Lung (tissue), 12 donors: ENCODE results near the gene GJA9. TPM values are rescaled to one million over a fixed set of nuclear protein-coding genes. Genes with fewer than 3 reads are reported as not detected.

Experiments used
- ATAC-seq: fragments of 200-7000 bp; cut with Tn5 transposase; one replicate; pipeline ENCODE4 v1.9.1; 2020; ENCODE audit warnings: moderate number of reproducible peaks; ENCODE audit not compliant: insufficient read depth, low FRiP score
- DNase-seq, 3 donors: peaks; one replicate each; pipeline ENCODE4 v3.0.0-alpha.2; 2013 to 2017
- H3K27ac ChIP-seq, 2 donors: one replicate each; pipeline ENCODE4 v1.5.1; 2013; ENCODE audit warnings: mild to moderate bottlenecking in 2 of 2, moderate library complexity in 2 of 2, control low read depth in 1 of 2, inconsistent platforms in 1 of 2, low read depth in 1 of 2, low read length in 1 of 2
- H3K27me3 ChIP-seq, 3 donors: one replicate each; pipeline ENCODE4 v1.5.1; 2013; ENCODE audit warnings: low read length in 2 of 3; ENCODE audit not compliant: control insufficient read depth in 3 of 3, insufficient read depth in 3 of 3
- H3K36me3 ChIP-seq, 4 donors: one replicate each; pipeline ENCODE4 v1.5.1; 2013; ENCODE audit warnings: low read length in 4 of 4, mild to moderate bottlenecking in 1 of 4, moderate library complexity in 1 of 4; ENCODE audit not compliant: control insufficient read depth in 4 of 4, insufficient read depth in 4 of 4
- H3K4me1 ChIP-seq, 5 donors: one replicate each; pipeline ENCODE4 v1.5.1; 2013; ENCODE audit warnings: low read length in 5 of 5, mild to moderate bottlenecking in 2 of 5, moderate library complexity in 1 of 5; ENCODE audit not compliant: control insufficient read depth in 5 of 5, insufficient read depth in 5 of 5
- H3K4me3 ChIP-seq: one replicate; pipeline ENCODE4 v1.5.1; 2013; ENCODE audit warnings: mild to moderate bottlenecking, control low read depth, moderate library complexity
- H3K9ac ChIP-seq, 2 donors: one replicate each; pipeline ENCODE4 v1.5.1; 2013; ENCODE audit warnings: low read length in 2 of 2, control low read depth in 1 of 2; ENCODE audit not compliant: insufficient read depth in 1 of 2
- H3K9me3 ChIP-seq, 4 donors: one replicate each; pipeline ENCODE4 v1.5.1; 2013; ENCODE audit warnings: low read length in 3 of 4, mild to moderate bottlenecking in 1 of 4, moderate library complexity in 1 of 4; ENCODE audit not compliant: control insufficient read depth in 4 of 4, insufficient read depth in 3 of 4
- CTCF ChIP-seq: IDR thresholded peaks from 2 replicates; pipeline ENCODE4 v1.5.1; 2012; ENCODE audit warnings: mild to moderate bottlenecking; ENCODE audit errors: control extremely low read depth, extremely low read depth
- WGBS, 2 donors: extraction: QIAGEN DNeasy Blood & Tissue Kit; methylation state at CpG; one replicate each; pipeline ENCODE4 v1.1.7; 2013; 5-methylcytosine and 5-hydroxymethylcytosine counted together
- polyA plus RNA-seq, 2 donors: library from polyadenylated mRNA; stranded (reverse); fragments of 200-250 nt; gene quantifications; one replicate each; pipeline ENCODE4 v1.2.1, GENCODE V29; 2013
- total RNA-seq, 2 donors: library from RNA; depleted of rRNA in 1 of 2; stranded (reverse); fragments of >200 nt in 1 of 2; gene quantifications; one replicate each; pipeline ENCODE4 v1.2.1, GENCODE V29; 2014 to 2021
- donor health status: control.
- donor health status: control.
- donor health status: Bipolar disorder and iron deficiency.
- donor health status: healthy.
- donor health status: DM: yes; HTN: yes; CAD: no.

Gene GJA9
- total and polyA plus RNA-seq, 4 donors: 0.04 to 0.05 TPM; not detected in 2

DNA sequence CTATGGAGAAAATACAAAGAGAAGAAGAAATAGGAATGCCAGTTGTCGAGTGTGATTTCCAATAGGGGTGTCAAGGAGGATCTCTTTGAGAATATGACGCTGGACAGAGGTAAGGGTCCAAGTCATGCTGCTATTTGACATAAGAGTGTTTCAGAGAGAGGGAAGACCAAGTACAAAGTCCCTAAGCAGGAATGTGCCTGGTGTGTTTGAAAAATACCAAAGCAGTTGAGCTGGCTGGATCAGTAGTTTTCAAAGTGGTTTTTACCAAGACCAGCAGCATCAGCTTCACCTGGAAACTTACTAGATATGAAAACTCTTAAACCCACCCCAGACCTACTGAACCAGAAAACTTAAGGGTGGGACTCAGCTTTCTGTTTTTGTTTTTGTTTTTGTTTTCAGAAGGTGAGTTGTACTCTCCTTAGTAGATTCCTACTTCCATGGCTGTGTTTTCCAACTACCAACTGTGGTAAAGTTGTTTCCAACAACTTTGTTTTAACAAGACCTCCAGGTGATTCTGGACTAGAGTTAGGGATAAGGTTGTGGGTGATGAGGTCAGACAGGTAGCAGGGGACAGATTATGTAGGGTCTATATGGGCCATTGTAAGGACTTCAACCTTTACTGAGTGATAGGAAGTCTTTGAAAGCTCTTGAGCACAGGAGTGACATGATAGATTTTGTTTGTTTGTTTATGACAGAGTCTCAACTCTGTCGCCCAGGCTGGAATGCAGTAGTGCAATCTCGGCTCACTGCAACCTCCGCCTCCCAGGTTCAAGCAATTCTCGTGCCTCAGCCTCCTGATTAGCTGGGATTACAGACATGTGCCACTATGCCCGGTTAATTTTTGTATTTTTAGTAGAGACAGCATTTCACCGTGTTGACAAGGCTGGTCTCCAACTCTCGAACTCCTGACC, 7.3 kb upstream of the GJA9 start:
- Histone ChIP-seq H3K4me1 (no peaks in the 10 kb centered on the region), H3K27me3 (no peaks in the 10 kb centered on the region), H3K9ac (no peak overlapping the region), H3K36me3 (peaks cover 0 to 2% (median under 1%) of the 10 kb centered on the region in 4 donors), H3K9me3 (no peaks in the 10 kb centered on the region), H3K27ac (no peak overlapping the region), H3K4me3 (no peak overlapping the region)
- DNase-seq (no peak), ATAC-seq (no peak)
- WGBS, 2 donors: 88 to 92% methylated on average over 9 of the region's 9 CpGs
- TF ChIP-seq CTCF: no peak

- no peak for TF ChIP-seq CTCF
- 93 to 97% methylated on average over 2 of the region's 2 CpGs for WGBS, 2 donors
- H3K4me1 ChIP-seq: no peaks in the 10 kb centered on the region
- DNase-seq: no peak
- H3K9ac ChIP-seq: no peak overlapping the region
- H3K27me3 ChIP-seq: no peaks in the 10 kb centered on the region
- H3K27ac ChIP-seq: no peak overlapping the region
- no peak for ATAC-seq
- H3K4me3 ChIP-seq: no peak overlapping the region
- no peaks in the 10 kb centered on the region for H3K9me3 ChIP-seq
- no peaks in the 10 kb centered on the region for H3K36me3 ChIP-seq
Observed at GRCh38 chr1:38885092-38885491, 3.7 kb upstream of the GJA9 start.

DNA sequence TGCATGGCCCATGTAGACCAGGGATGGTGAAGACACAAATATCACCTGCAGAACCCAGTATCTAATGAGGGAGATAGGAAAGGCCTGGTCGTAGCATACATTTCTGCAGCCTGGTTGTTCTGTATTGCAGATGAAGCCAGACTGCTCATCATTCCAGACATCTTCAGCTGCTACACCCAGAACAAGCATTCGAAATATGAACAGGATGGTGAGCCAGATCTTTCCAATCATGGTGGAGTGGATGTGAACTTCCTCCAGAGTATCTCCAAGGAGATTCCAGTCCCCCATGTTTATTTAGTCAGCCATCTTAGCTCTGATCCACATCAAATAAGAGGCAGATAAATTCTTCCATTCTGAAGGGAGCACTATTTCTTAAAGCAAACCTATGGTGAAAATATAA, 5.6 kb downstream of the GJA9 start:
- DNase-seq: no peak
- 90 to 96% methylated on average over 2 of the region's 2 CpGs for WGBS, 2 donors

More for the DNA sequence above, 5.6 kb downstream of the GJA9 start:
- Histone ChIP-seq H3K27ac (no peak overlapping the region), H3K9me3 (no peaks in the 10 kb centered on the region), H3K27me3 (no peaks in the 10 kb centered on the region), H3K4me3 (no peak overlapping the region), H3K9ac (no peak overlapping the region), H3K36me3 (no peaks in the 10 kb centered on the region), H3K4me1 (peaks cover 1 to 16% (median 5%) of the 10 kb centered on the region in 5 donors)
- no peak for ATAC-seq
- no peak for TF ChIP-seq CTCF
